ENCODE results near the gene SUSD1. TPM values are rescaled to one million over a fixed set of nuclear protein-coding genes. Genes with fewer than 3 reads are reported as not detected.

SUSD1 gene
- total RNA-seq, 1 experiment from 2014 or later, result 15.3 TPM

GRCh38 chr9:112000743-112001142 lies 174.4 kb downstream of the SUSD1 start:
- ATAC-seq (no peak), DNase-seq (ENCODE audit: low read depth, low spot score) (no peak)
- H3K4me3 ChIP-seq (ENCODE audit: low read depth in 2 of 2, low read length in 2 of 2), result no peak overlapping the region
- BruUV-seq (replicated peaks), result no TSS peak
- TF ChIP-seq TCF7L2 (IDR thresholded peaks at IDR 0.05; ENCODE audit: low read depth, low read length), result no peak
- no peak for TF ChIP-seq REST (IDR thresholded peaks at IDR 0.05; ENCODE audit: insufficient read depth in 1 of 2, low read depth in 2 of 2, low read length in 1 of 2)
- TF ChIP-seq POLR2AphosphoS5 (IDR thresholded peaks at IDR 0.05; ENCODE audit: low read depth, low read length), result no peak
- no peak for TF ChIP-seq CTCF (IDR thresholded peaks at IDR 0.05)
- TF ChIP-seq SIN3A (IDR thresholded peaks at IDR 0.05; ENCODE audit: borderline replicate concordance, insufficient read depth, low read depth, low read length), result no peak
- H3K4me1 ChIP-seq (ENCODE audit: control insufficient read depth, insufficient read depth, low read length), result peaks cover 2% of the 10 kb centered on the region; the same call in 1 of the 2 replicates
- intact Hi-C loops (cut with micrococcal nuclease; ENCODE audit: unreplicated experiment), result no loop called here
- ChIA-PET CTCF (no interaction called here), POLR2A (no interaction called here)
- H3K27ac ChIP-seq (ENCODE audit: low read length), result no peak overlapping the region; the same call in 1 of the 2 replicates
- H3K36me3 ChIP-seq (ENCODE audit: control insufficient read depth, insufficient read depth, low read length), result no peaks in the 10 kb centered on the region
- H3K9me3 ChIP-seq (ENCODE audit: control insufficient read depth, insufficient read depth, low read depth, low read length), result no peaks in the 10 kb centered on the region
- in situ Hi-C loops (cut with HindIII; ENCODE audit: low pct_unique_long_range_greater_than_20kb, low sequenced_read_pairs), result no loop called here
- no peaks in the 10 kb centered on the region for H3K27me3 ChIP-seq (ENCODE audit: control insufficient read depth, insufficient read depth, low read length)

GRCh38 chr9:111999319-111999718 lies 175.8 kb downstream of the SUSD1 start:
- no peaks in the 10 kb centered on the region for H3K27me3 ChIP-seq (ENCODE audit: control insufficient read depth, insufficient read depth, low read length)
- H3K36me3 ChIP-seq (ENCODE audit: control insufficient read depth, insufficient read depth, low read length), result no peaks in the 10 kb centered on the region
- H3K4me3 ChIP-seq (ENCODE audit: low read depth in 2 of 2, low read length in 2 of 2), result no peak overlapping the region
- CTCF ChIA-PET, result no interaction called here
- no peak for DNase-seq (ENCODE audit: low read depth, low spot score)
- H3K9me3 ChIP-seq (ENCODE audit: control insufficient read depth, insufficient read depth, low read depth, low read length), result no peaks in the 10 kb centered on the region
- in situ Hi-C loops (cut with HindIII; ENCODE audit: low pct_unique_long_range_greater_than_20kb, low sequenced_read_pairs), result no loop called here
- H3K27ac ChIP-seq (ENCODE audit: low read length), result no peak overlapping the region; the same call in 1 of the 2 replicates
- no TSS peak for BruUV-seq (replicated peaks)
- intact Hi-C loops (cut with micrococcal nuclease; ENCODE audit: unreplicated experiment), result no loop called here
- TF ChIP-seq SIN3A (IDR thresholded peaks at IDR 0.05; ENCODE audit: borderline replicate concordance, insufficient read depth, low read depth, low read length) (no peak), CTCF (IDR thresholded peaks at IDR 0.05) (no peak), TCF7L2 (IDR thresholded peaks at IDR 0.05; ENCODE audit: low read depth, low read length) (no peak)
- no peak for ATAC-seq
- H3K4me1 ChIP-seq (ENCODE audit: control insufficient read depth, insufficient read depth, low read length), result no peaks in the 10 kb centered on the region
- POLR2A ChIA-PET, result no interaction called here
